ENCODE measurements around the gene CLDN6. TPM values are rescaled to one million over a fixed set of nuclear protein-coding genes. Genes with fewer than 3 reads are reported as not detected.

The CLDN6 gene
- total and polyA plus RNA-seq, 7 experiments from 2014 or later = not detected

DNA sequence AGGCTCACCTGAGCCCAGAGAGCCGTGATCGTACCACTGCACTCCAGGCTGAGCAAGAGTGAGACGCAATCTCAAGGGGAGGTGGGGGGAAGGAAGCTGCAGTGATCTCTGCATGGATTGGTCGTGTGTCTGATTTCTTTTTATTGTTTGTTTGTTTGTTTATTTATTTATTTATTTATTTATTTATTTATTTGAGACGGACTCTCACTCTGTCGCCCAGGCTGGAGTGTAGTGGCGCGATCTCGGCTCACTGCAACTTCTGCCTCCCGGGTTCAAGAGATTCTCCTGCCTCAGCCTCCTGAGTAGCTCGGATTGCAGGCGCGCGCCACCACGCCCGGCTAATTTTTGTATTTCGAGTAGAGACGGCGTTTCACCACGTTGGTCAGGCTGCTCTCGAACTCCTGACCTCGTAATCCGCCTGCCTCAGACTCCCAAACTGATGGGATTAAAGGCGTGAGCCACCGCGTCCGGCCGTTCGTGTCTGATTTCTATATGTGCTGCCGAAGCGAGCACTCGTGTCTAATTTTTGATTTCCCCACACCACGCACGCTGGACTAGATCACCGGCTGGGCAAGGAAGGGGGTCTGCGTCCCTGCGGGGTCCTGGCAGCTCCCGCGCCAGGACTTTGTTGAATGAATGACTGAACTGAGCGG lies 1.7 kb upstream of the CLDN6 start:
- Histone ChIP-seq H3K36me3 (ENCODE audit: control insufficient read depth in 2 of 3, insufficient read depth in 3 of 3, low read length in 3 of 3) (no peaks in the 10 kb centered on the region), H3K4me1 (ENCODE audit: control insufficient read depth in 2 of 2, insufficient read depth in 2 of 2, low read length in 2 of 2) (peaks cover 36 to 43% of the 10 kb centered on the region in 2 donors), H3K27ac (ENCODE audit: low read depth, low read length) (no peak overlapping the region), H3K27me3 (ENCODE audit: control insufficient read depth in 2 of 2, insufficient read depth in 2 of 2, low read length in 2 of 2) (no peaks in the 10 kb centered on the region), H3K9me3 (ENCODE audit: control insufficient read depth in 2 of 3, low read length in 3 of 3) (no peaks in the 10 kb centered on the region), H3K4me3 (ENCODE audit: low read length) (peak overlapping the region; percentile 58)
- H3K4me1 Mint-ChIP-seq = peaks cover 12 to 55% (median 46%) of the 10 kb centered on the region in 7 donors
- H3K4me3 Mint-ChIP-seq = peak overlapping the region; percentile 86 to 93 (median 90)
- peak overlapping the region in 7 of 9 donors; percentile 57 to 92 (median 72) for H3K27ac Mint-ChIP-seq
- H3K27me3 Mint-ChIP-seq = peaks cover 0 to 22% (median 0%) of the 10 kb centered on the region in 5 donors
- intact Hi-C loops (cut with micrococcal nuclease) = loop anchor here (1.0 to 10.0 kb wide), 9 partner anchors 9 to 1233 kb away; partner anchors contain the start of genes CEMP1 (in 1 of the 2), CLUAP1 (in 1 of the 2), FLYWCH1 (in 1 of the 2) and PDPK1 (in 1 of the 2)
- no peak for DNase-seq
- H3K9me3 Mint-ChIP-seq = no peaks in the 10 kb centered on the region
- no peak for ATAC-seq
- H3K36me3 Mint-ChIP-seq = peaks cover 0 to 3% (median 0%) of the 10 kb centered on the region in 5 donors
- POLR2A ChIA-PET = interaction anchor here (0.8 to 2.6 kb wide), 8 partner anchors 9 to 115 kb away, joined by 3 to 12 read pairs (median 8); partner anchors contain the start of genes PKMYT1 and ZNF213
- CTCF ChIA-PET = interaction anchor here (1.0 to 3.0 kb wide), 5 partner anchors 9 to 72 kb away, joined by 3 to 17 read pairs (median 7); no protein-coding TSS in a partner anchor

DNA sequence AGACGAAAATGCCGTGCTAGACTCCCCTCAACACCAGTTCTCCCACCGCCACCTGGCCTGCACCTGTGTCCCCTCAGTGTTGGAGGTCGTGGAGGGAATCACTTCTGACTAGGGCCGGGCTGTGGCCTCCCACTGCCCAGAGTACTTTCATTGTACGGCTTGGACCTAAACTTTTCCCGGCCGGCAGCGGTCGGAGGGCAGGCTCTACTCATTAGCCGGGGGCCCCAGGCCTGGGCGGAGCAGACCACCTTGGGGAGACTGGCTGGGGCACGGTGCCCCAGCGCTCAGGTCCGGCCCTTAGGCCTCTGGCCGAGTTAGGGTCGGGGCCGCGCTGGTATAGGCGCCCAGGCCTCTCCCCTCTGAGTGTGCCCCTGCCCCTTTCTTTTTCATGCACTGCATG lies 639 bp downstream of the CLDN6 start:
- no peak overlapping the region for H3K27ac ChIP-seq (ENCODE audit: low read depth, low read length)
- Mint-ChIP-seq H3K9me3 (no peaks in the 10 kb centered on the region), H3K27ac (no peak overlapping the region), H3K4me1 (peaks cover 0 to 37% (median 31%) of the 10 kb centered on the region in 7 donors), H3K4me3 (peak overlapping the region in 1 of 10 donors; percentile 48), H3K36me3 (no peaks in the 10 kb centered on the region), H3K27me3 (peaks cover 0 to 31% (median 0%) of the 10 kb centered on the region in 5 donors)
- H3K9me3 ChIP-seq (ENCODE audit: control insufficient read depth in 2 of 3, low read length in 3 of 3) = no peaks in the 10 kb centered on the region
- ChIA-PET POLR2A (no interaction called here), CTCF (no interaction called here)
- no peak overlapping the region for H3K4me3 ChIP-seq (ENCODE audit: low read length)
- DNase-seq (no peak), ATAC-seq (no peak)
- no peaks in the 10 kb centered on the region for H3K36me3 ChIP-seq (ENCODE audit: control insufficient read depth in 2 of 3, insufficient read depth in 3 of 3, low read length in 3 of 3)
- intact Hi-C loops (cut with micrococcal nuclease) = no loop called here
- peaks cover 19 to 29% of the 10 kb centered on the region in 2 donors for H3K4me1 ChIP-seq (ENCODE audit: control insufficient read depth in 2 of 2, insufficient read depth in 2 of 2, low read length in 2 of 2)
- H3K27me3 ChIP-seq (ENCODE audit: control insufficient read depth in 2 of 2, insufficient read depth in 2 of 2, low read length in 2 of 2) = no peaks in the 10 kb centered on the region

DNA sequence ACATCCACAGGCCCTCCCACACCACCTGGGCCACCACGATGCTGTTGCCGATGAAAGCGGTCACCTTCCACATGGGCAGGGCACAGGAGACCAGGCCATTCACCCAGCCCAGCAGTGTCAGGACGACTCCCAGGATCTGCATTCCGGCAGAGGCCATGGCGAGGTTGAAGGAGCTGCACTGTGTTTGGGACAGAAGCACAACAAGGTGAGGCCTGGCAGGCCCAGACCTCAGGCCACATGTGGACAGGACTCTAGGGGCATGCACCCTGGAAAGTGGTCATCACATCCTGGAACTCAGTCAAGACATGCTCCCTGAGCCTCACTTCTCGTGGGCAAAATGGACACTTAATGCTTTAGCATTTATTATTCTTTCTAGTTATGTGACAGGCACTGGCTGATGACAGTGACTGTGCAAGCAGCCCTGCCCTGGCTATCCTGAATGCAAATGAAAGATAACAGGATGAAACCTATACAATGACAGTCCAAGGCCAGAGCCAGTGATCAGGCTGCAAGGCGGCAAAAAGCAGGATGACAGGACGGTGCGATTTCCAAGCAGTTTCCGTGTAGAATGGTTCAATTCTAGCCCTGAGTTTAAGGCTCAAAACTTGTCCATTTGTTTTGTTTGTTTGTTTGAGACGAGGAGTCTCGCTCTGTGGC lies 2.0 kb downstream of the CLDN6 start:
- Histone ChIP-seq H3K27ac (ENCODE audit: low read depth, low read length) (no peak overlapping the region), H3K4me1 (ENCODE audit: control insufficient read depth in 2 of 2, insufficient read depth in 2 of 2, low read length in 2 of 2) (peaks cover 7 to 15% of the 10 kb centered on the region in 2 donors), H3K36me3 (ENCODE audit: control insufficient read depth in 2 of 3, insufficient read depth in 3 of 3, low read length in 3 of 3) (no peaks in the 10 kb centered on the region), H3K4me3 (ENCODE audit: low read length) (no peak overlapping the region), H3K9me3 (ENCODE audit: control insufficient read depth in 2 of 3, low read length in 3 of 3) (no peaks in the 10 kb centered on the region), H3K27me3 (ENCODE audit: control insufficient read depth in 2 of 2, insufficient read depth in 2 of 2, low read length in 2 of 2) (no peaks in the 10 kb centered on the region)
- ATAC-seq (no peak), DNase-seq (no peak)
- Mint-ChIP-seq H3K4me1 (peaks cover 0 to 25% (median 18%) of the 10 kb centered on the region in 7 donors), H3K9me3 (no peaks in the 10 kb centered on the region), H3K36me3 (no peaks in the 10 kb centered on the region), H3K27me3 (peaks cover 0 to 37% (median 0%) of the 10 kb centered on the region in 5 donors), H3K4me3 (no peak overlapping the region), H3K27ac (no peak overlapping the region)
- intact Hi-C loops (cut with micrococcal nuclease) = no loop called here
- CTCF ChIA-PET = no interaction called here
- POLR2A ChIA-PET = no interaction called here

DNA sequence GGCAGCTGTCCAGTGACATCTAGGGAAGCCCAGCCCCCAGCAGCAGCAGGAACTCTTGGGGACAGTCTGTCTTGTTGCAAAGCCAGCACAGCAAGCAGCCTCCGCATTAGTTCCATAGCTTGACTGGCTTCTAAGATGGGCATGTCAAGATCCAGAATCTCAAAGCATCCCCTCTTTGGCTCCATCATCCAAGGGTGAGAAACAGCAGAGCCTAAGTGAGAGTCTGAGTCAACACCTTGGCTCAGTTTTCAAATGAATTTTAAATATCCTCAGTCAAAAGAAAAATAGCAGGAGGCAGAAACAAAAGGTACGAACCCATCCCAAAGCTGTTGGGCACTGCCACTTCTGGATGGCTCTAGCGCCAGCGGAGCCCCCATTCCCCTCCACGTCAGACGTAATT lies 3.0 kb downstream of the CLDN6 start:
- Histone ChIP-seq H3K4me1 (ENCODE audit: control insufficient read depth in 2 of 2, insufficient read depth in 2 of 2, low read length in 2 of 2) (peaks cover 3 to 10% of the 10 kb centered on the region in 2 donors), H3K4me3 (ENCODE audit: low read length) (no peak overlapping the region), H3K27ac (ENCODE audit: low read depth, low read length) (no peak overlapping the region), H3K27me3 (ENCODE audit: control insufficient read depth in 2 of 2, insufficient read depth in 2 of 2, low read length in 2 of 2) (no peaks in the 10 kb centered on the region), H3K9me3 (ENCODE audit: control insufficient read depth in 2 of 3, low read length in 3 of 3) (no peaks in the 10 kb centered on the region), H3K36me3 (ENCODE audit: control insufficient read depth in 2 of 3, insufficient read depth in 3 of 3, low read length in 3 of 3) (no peaks in the 10 kb centered on the region)
- H3K27ac Mint-ChIP-seq = no peak overlapping the region
- no peak overlapping the region for H3K4me3 Mint-ChIP-seq
- ATAC-seq (no peak), DNase-seq (no peak)
- H3K9me3 Mint-ChIP-seq = no peaks in the 10 kb centered on the region
- ChIA-PET CTCF (no interaction called here), POLR2A (no interaction called here)
- H3K4me1 Mint-ChIP-seq = peaks cover 0 to 21% (median 16%) of the 10 kb centered on the region in 7 donors
- H3K27me3 Mint-ChIP-seq = peaks cover 0 to 36% (median 0%) of the 10 kb centered on the region in 5 donors
- intact Hi-C loops (cut with micrococcal nuclease) = no loop called here
- no peaks in the 10 kb centered on the region for H3K36me3 Mint-ChIP-seq

DNA sequence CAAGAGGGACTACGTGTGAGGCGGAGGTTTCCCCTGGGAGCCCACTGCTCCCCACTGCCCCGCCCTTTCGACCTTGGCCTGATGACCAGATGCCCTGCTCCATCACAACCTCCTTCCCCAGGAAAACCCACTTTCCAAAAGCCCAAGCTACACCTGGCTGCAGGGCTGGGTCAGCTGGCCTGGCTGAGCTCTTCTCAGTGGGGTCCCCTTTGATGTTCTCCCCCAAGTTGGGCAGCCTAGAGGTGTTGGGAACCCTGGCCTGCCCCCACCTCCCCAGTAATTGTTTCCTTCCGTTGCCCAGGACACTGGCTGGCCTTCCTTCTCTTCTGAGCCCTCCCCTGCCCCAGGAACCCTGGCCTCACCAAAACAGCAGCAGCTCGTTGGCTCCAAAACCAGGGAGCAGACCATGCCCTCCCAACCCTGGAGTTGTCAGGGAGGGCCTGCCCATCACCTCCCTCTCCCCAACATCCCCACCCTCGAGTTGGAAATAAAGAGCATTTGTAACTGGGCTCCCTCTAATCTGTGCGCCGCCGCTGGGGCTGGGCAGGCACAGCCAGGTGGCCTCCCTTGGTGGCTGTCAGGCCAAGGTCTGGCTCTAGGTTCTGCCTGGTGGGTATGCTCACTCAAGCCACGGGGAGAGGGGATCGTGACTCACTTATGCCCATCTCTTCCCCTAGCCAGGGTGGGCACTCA lies 3.8 kb downstream of the CLDN6 start:
- POLR2A ChIA-PET = interaction anchor here (0.9 to 1.3 kb wide), 2 partner anchors 9 to 113 kb away, joined by 3 to 5 read pairs; partner anchors contain the start of genes HCFC1R1 and THOC6
- peaks cover 0 to 35% (median 0%) of the 10 kb centered on the region in 5 donors for H3K27me3 Mint-ChIP-seq
- H3K4me1 Mint-ChIP-seq = peaks cover 0 to 16% (median 8%) of the 10 kb centered on the region in 7 donors
- no peak overlapping the region for H3K4me3 Mint-ChIP-seq
- intact Hi-C loops (cut with micrococcal nuclease) = no loop called here
- Histone ChIP-seq H3K27me3 (ENCODE audit: control insufficient read depth in 2 of 2, insufficient read depth in 2 of 2, low read length in 2 of 2) (no peaks in the 10 kb centered on the region), H3K36me3 (ENCODE audit: control insufficient read depth in 2 of 3, insufficient read depth in 3 of 3, low read length in 3 of 3) (no peaks in the 10 kb centered on the region), H3K4me1 (ENCODE audit: control insufficient read depth in 2 of 2, insufficient read depth in 2 of 2, low read length in 2 of 2) (peaks cover under 1 to 1% of the 10 kb centered on the region in 2 donors), H3K9me3 (ENCODE audit: control insufficient read depth in 2 of 3, low read length in 3 of 3) (no peaks in the 10 kb centered on the region), H3K27ac (ENCODE audit: low read depth, low read length) (no peak overlapping the region), H3K4me3 (ENCODE audit: low read length) (no peak overlapping the region)
- no peak overlapping the region for H3K27ac Mint-ChIP-seq
- DNase-seq = no peak
- no peaks in the 10 kb centered on the region for H3K36me3 Mint-ChIP-seq
- no peaks in the 10 kb centered on the region for H3K9me3 Mint-ChIP-seq
- CTCF ChIA-PET = no interaction called here
- ATAC-seq = no peak

DNA sequence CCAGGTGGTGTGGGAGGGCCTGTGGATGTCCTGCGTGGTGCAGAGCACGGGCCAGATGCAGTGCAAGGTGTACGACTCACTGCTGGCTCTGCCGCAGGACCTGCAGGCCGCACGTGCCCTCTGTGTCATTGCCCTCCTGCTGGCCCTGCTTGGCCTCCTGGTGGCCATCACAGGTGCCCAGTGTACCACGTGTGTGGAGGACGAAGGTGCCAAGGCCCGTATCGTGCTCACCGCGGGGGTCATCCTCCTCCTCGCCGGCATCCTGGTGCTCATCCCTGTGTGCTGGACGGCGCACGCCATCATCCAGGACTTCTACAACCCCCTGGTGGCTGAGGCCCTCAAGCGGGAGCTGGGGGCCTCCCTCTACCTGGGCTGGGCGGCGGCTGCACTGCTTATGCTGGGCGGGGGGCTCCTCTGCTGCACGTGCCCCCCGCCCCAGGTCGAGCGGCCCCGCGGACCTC lies 4.5 kb downstream of the CLDN6 start:
- no peaks in the 10 kb centered on the region for H3K36me3 Mint-ChIP-seq
- no peak overlapping the region for H3K27ac Mint-ChIP-seq
- Histone ChIP-seq H3K27ac (ENCODE audit: low read depth, low read length) (no peak overlapping the region), H3K4me3 (ENCODE audit: low read length) (no peak overlapping the region), H3K27me3 (ENCODE audit: control insufficient read depth in 2 of 2, insufficient read depth in 2 of 2, low read length in 2 of 2) (no peaks in the 10 kb centered on the region), H3K4me1 (ENCODE audit: control insufficient read depth in 2 of 2, insufficient read depth in 2 of 2, low read length in 2 of 2) (peaks cover 3 to 4% of the 10 kb centered on the region in 2 donors), H3K9me3 (ENCODE audit: control insufficient read depth in 2 of 3, low read length in 3 of 3) (no peaks in the 10 kb centered on the region), H3K36me3 (ENCODE audit: control insufficient read depth in 2 of 3, insufficient read depth in 3 of 3, low read length in 3 of 3) (no peaks in the 10 kb centered on the region)
- POLR2A ChIA-PET = interaction anchor here (0.9 to 1.3 kb wide), 2 partner anchors 10 to 114 kb away, joined by 3 to 5 read pairs; partner anchors contain the start of genes HCFC1R1 and THOC6
- H3K4me1 Mint-ChIP-seq = peaks cover 0 to 19% (median 8%) of the 10 kb centered on the region in 7 donors
- ATAC-seq (no peak), DNase-seq (no peak)
- no peak overlapping the region for H3K4me3 Mint-ChIP-seq
- CTCF ChIA-PET = no interaction called here
- peaks cover 0 to 32% (median 0%) of the 10 kb centered on the region in 5 donors for H3K27me3 Mint-ChIP-seq
- intact Hi-C loops (cut with micrococcal nuclease) = no loop called here
- H3K9me3 Mint-ChIP-seq = no peaks in the 10 kb centered on the region
